ENCODE results near the gene ARHGAP6. TPM values are rescaled to one million over a fixed set of nuclear protein-coding genes. Genes with fewer than 3 reads are reported as not detected.

ARHGAP6 gene
- polyA plus RNA-seq, 2 of the 4 experiments (the other 2 are of a cell fraction) = 0.04 TPM; not detected in 1

DNA sequence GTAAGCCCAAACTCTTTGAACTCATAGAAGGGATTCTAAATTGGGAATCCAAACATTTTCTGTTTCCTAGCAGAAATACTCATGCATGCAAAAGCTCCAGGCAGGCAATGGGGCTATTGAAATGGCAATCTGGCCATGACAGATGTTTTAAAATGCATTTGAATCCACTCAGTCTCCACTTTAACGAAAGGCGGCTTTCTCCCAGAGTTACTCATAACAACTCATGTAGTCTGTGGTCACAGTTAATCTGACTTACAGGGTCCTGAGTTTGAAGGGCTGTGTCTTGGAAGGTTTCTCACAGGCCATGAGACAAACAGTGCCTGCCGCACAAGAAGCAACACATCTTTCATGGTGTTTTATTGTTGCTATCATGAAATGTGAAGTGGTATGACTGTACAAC lies 186.8 kb downstream of the ARHGAP6 start (continued):
- TF ChIP-seq, protein P1, sequence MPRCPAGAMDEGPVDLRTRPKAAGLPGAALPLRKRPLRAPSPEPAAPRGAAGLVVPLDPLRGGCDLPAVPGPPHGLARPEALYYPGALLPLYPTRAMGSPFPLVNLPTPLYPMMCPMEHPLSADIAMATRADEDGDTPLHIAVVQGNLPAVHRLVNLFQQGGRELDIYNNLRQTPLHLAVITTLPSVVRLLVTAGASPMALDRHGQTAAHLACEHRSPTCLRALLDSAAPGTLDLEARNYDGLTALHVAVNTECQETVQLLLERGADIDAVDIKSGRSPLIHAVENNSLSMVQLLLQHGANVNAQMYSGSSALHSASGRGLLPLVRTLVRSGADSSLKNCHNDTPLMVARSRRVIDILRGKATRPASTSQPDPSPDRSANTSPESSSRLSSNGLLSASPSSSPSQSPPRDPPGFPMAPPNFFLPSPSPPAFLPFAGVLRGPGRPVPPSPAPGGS (IDR thresholded peaks at IDR 0.05) = no peak
- no peak for TF ChIP-seq SMC3 (IDR thresholded peaks at IDR 0.05)
- no peak for TF ChIP-seq HEYL (CRISPR knock-in tag; IDR thresholded peaks at IDR 0.05)
- TF ChIP-seq RAD21 (conservative IDR thresholded peaks at IDR 0.05 in 1 of 2, IDR thresholded peaks at IDR 0.05 in 1 of 2) = no peak

DNA sequence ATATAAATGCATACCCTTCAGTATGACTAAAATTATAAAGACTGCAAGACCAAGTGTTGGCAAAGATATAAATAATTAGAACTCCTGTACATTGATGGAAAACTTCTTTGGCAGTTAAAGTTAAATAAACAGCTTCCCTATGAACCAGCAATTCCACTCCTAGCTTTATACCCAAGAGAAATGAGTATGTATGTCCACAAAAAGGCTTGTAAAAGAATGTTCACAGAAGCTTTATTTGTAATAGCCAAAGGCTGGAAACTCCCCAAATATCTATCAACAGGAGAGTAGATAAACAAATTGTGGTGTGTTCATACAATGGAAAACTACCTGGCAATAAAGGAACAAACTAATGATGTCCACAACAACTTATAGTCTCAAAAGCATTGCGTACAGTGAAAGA lies 187.7 kb downstream of the ARHGAP6 start:
- 57% methylated on average over 1 of the region's 1 CpG for WGBS (ENCODE audit: missing lambda C conversion rate)
- no peaks in the 10 kb centered on the region for H3K4me1 ChIP-seq
- ChIA-PET CTCF (interaction anchor here (0.7 kb wide), 1 partner anchor 320 kb away, joined by 3 read pairs; no protein-coding TSS in a partner anchor), POLR2A (no interaction called here)
- no peak overlapping the region for H3K27ac ChIP-seq
- no peak for TF ChIP-seq FOXS1 (CRISPR knock-in tag; IDR thresholded peaks at IDR 0.05)
- TF ChIP-seq PHF8 (IDR thresholded peaks at IDR 0.05; ENCODE audit: borderline replicate concordance, low read depth) = no peak
- no peak for TF ChIP-seq ZNF302 (CRISPR knock-in tag; IDR thresholded peaks at IDR 0.05)
- TF ChIP-seq CEBPB (IDR thresholded peaks at IDR 0.05) = no peak
- TF ChIP-seq, protein P2, sequence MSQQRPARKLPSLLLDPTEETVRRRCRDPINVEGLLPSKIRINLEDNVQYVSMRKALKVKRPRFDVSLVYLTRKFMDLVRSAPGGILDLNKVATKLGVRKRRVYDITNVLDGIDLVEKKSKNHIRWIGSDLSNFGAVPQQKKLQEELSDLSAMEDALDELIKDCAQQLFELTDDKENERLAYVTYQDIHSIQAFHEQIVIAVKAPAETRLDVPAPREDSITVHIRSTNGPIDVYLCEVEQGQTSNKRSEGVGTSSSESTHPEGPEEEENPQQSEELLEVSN (IDR thresholded peaks at IDR 0.05; ENCODE audit: borderline replicate concordance, low read depth) = no peak
- TF ChIP-seq CHD4 (IDR thresholded peaks at IDR 0.05; ENCODE audit: borderline replicate concordance) = no peak
- TF ChIP-seq POLR2AphosphoS2 (conservative IDR thresholded peaks at IDR 0.05; ENCODE audit: low read length) = no peak
- no peak for TF ChIP-seq ZC3H11A (IDR thresholded peaks at IDR 0.05)
- TF ChIP-seq HEYL (CRISPR knock-in tag; IDR thresholded peaks at IDR 0.05) = no peak
- TF ChIP-seq TP53 (CRISPR knock-in tag; IDR thresholded peaks at IDR 0.05) = no peak
- no peak for TF ChIP-seq EP300 (IDR thresholded peaks at IDR 0.05)
- TF ChIP-seq ESRRA (IDR thresholded peaks at IDR 0.05; ENCODE audit: borderline replicate concordance, low read length) = no peak
- TF ChIP-seq FOSL2 (IDR thresholded peaks at IDR 0.05) = no peak
- TF ChIP-seq FOSL2 (CRISPR knock-in tag; IDR thresholded peaks at IDR 0.05) = no peak
- TF ChIP-seq HOXB5 (CRISPR knock-in tag; IDR thresholded peaks at IDR 0.05) = no peak
- TF ChIP-seq FOSB (CRISPR knock-in tag; IDR thresholded peaks at IDR 0.05) = no peak
- TF ChIP-seq RARB (CRISPR knock-in tag; IDR thresholded peaks at IDR 0.05) = no peak
- TF ChIP-seq, protein P3, sequence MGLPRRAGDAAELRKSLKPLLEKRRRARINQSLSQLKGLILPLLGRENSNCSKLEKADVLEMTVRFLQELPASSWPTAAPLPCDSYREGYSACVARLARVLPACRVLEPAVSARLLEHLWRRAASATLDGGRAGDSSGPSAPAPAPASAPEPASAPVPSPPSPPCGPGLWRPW (IDR thresholded peaks at IDR 0.05) = no peak
- TF ChIP-seq NPAS2 (CRISPR knock-in tag; IDR thresholded peaks at IDR 0.05; ENCODE audit: borderline replicate concordance) = no peak
- TF ChIP-seq NFE2L2 (conservative IDR thresholded peaks at IDR 0.05; ENCODE audit: low read length) = no peak
- no peak overlapping the region for H3K4me2 ChIP-seq
- no peak overlapping the region for H3K4me3 ChIP-seq
- DNase-seq (ENCODE audit: low read depth in 1 of 2, low spot score in 1 of 2) (no peak), FAIRE-seq (peak; percentile 89), ATAC-seq (no peak)
- no peaks in the 10 kb centered on the region for H3K9me3 ChIP-seq

DNA sequence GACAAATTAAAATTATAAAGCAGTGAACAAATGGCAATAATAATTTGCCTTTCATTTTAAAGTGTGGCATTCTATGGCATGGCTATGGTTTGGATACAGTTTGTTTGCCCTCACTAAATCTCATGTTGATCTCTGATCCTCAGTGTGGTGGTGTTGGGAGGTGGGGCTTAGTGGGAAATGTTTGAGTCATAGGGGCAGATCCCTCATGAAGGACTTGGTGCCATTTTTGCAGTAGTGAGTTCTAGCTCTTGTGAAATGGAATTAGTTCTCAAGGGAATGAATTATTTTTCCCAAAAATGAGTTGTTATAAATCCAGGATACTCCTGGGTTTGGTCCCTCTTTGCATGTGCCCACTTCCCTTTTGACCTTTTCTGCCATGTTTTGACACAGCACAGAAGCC lies 191.1 kb downstream of the ARHGAP6 start:
- CTCF ChIA-PET = no interaction called here
- DNase-seq (ENCODE audit: low read depth in 1 of 2, low spot score in 1 of 2) = no peak
- 0 out of 3 replicates have a peak, but pooled peaks cover 3% of the 10 kb centered on the region for H3K4me1 ChIP-seq
- POLR2A ChIA-PET = no interaction called here
- ATAC-seq = no peak
- TF ChIP-seq TFCP2L1 (CRISPR knock-in tag; IDR thresholded peaks at IDR 0.05) = no peak
- TF ChIP-seq EHF (CRISPR knock-in tag; IDR thresholded peaks at IDR 0.05) = no peak
- TF ChIP-seq NPAS2 (CRISPR knock-in tag; IDR thresholded peaks at IDR 0.05; ENCODE audit: borderline replicate concordance) = no peak
- TF ChIP-seq RAD21 (conservative IDR thresholded peaks at IDR 0.05 in 1 of 2, IDR thresholded peaks at IDR 0.05 in 1 of 2) = no peak
- no peak for TF ChIP-seq ZC3H11A (IDR thresholded peaks at IDR 0.05)
- TF ChIP-seq ZSCAN20 (CRISPR knock-in tag; IDR thresholded peaks at IDR 0.05) = no peak
- no peak for TF ChIP-seq MAZ (IDR thresholded peaks at IDR 0.05; ENCODE audit: borderline replicate concordance, low read depth, low read length)
- no peak for TF ChIP-seq ESRRA (IDR thresholded peaks at IDR 0.05; ENCODE audit: borderline replicate concordance, low read length)
- TF ChIP-seq, protein P4, sequence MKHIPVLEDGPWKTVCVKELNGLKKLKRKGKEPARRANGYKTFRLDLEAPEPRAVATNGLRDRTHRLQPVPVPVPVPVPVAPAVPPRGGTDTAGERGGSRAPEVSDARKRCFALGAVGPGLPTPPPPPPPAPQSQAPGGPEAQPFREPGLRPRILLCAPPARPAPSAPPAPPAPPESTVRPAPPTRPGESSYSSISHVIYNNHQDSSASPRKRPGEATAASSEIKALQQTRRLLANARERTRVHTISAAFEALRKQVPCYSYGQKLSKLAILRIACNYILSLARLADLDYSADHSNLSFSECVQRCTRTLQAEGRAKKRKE (CRISPR knock-in tag; IDR thresholded peaks at IDR 0.05; ENCODE audit: low read depth) = no peak
- no peaks in the 10 kb centered on the region for H3K9me3 ChIP-seq
- FAIRE-seq = no peak
- no peak overlapping the region for H3K4me3 ChIP-seq
- no peak overlapping the region for H3K27ac ChIP-seq
- no peak overlapping the region for H3K4me2 ChIP-seq

Data from A549 (cell line).